GM19468 (cell line): Measurements from ENCODE around the gene HMCN2.

Experiments
- ATAC-seq: cut with Tn5 transposase; IDR thresholded peaks from one replicate; pipeline ENCODE4 v1.9.1; 2021; ENCODE audit warnings: mild to moderate bottlenecking, moderate library complexity, moderate number of reproducible peaks; ENCODE audit not compliant: unreplicated experiment; ENCODE audit errors: extremely low read depth

HMCN2 gene, protein sequence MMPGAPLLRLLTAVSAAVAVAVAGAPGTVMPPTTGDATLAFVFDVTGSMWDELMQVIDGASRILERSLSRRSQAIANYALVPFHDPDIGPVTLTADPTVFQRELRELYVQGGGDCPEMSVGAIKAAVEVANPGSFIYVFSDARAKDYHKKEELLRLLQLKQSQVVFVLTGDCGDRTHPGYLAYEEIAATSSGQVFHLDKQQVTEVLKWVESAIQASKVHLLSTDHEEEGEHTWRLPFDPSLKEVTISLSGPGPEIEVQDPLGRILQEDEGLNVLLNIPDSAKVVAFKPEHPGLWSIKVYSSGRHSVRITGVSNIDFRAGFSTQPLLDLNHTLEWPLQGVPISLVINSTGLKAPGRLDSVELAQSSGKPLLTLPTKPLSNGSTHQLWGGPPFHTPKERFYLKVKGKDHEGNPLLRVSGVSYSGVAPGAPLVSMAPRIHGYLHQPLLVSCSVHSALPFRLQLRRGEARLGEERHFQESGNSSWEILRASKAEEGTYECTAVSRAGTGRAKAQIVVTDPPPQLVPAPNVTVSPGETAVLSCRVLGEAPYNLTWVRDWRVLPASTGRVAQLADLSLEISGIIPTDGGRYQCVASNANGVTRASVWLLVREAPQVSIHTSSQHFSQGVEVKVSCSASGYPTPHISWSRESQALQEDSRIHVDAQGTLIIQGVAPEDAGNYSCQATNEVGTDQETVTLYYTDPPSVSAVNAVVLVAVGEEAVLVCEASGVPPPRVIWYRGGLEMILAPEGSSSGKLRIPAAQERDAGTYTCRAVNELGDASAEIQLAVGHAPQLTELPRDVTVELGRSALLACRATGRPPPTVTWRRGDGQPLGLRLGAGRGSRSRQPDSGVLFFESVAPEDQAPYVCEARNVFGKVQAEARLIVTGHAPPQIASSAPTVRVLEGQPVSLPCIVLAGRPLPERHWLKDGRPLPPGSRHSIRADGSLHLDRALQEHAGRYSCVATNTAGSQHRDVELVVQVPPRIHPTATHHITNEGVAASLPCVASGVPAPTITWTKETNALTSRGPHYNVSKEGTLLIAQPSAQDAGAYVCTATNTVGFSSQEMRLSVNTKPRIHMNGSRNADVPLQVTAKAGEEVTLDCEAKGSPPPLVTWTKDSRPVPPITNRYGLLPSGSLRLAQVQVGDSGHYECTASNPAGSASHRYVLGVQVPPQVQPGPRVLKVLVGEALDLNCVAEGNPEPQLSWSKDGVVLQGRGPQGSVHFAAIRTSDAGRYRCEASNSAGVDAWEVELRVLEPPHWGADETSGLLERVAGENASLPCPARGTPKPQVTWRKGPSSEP (N-terminal part only)

DNA sequence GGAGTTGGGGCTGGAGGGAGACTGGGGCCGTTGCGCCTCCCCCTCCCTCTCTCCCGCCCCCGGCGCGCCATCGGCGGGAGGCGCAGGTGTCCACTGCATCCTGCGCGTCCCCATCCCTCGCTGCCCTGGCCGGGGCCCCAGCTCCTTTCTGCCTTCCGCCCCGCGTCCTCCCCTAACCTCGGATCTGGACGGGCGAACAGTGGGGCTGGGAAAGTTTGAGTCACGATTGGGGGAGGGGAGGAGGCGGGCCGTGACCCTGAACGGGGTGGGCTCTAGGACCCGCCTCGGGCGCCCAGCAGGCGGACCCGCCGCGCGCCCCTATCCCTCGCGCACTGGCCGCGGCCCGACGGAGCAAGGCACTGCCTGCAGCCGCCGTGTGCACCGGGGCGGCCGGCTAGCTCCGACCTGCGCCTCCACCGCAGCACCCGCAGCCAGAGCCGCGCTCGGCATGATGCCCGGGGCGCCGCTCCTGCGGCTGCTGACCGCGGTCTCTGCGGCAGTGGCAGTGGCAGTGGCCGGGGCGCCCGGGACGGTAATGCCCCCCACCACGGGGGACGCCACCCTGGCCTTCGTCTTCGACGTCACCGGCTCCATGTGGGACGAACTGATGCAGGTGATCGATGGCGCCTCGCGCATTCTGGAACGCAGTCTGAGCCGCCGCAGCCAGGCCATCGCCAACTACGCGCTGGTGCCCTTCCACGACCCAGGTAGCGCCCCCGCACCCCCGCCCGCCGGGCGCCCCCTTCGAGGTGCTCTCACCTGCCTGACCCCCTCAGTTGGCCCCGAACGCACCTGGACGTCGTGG is at the start of gene HMCN2:
TSS of gene HMCN2 (plus strand) at position 330 of the 805 bp plus-strand sequence. CDS start at position 449, 119 bp downstream.
- ATAC-seq, result no peak

- no peak for ATAC-seq
Measured at GRCh38 chr9:130217838-130218237, 47.7 kb upstream of the HMCN2 start.

- no peak for ATAC-seq
Measured at GRCh38 chr9:130219661-130220096, 45.9 kb upstream of the HMCN2 start.

- no peak for ATAC-seq
Measured at GRCh38 chr9:130220352-130220751, 45.2 kb upstream of the HMCN2 start.

DNA sequence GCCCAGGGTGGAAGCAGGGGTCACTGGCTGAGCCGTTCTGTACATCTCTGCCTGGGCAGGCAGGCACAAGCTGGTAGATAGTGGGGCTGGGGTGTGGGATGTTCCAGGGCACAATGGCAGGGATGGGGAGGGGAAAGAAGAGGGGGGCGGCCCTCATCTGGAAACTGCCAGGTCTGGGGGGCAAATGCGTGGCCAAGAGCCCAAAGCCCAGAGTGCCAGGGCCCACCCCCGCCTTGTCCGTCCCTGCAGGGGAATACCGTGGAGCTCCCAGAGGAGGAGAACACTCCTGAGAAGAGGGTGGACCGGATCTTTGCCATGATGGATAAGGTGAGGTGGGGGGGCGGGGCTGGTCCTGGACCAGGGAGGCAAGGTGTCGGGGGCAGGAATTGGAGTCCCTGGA is 42.7 kb upstream of the HMCN2 start:
- no peak for ATAC-seq

GRCh38 chr9:130225071-130225470 is 40.5 kb upstream of the HMCN2 start:
- ATAC-seq, result no peak

GRCh38 chr9:130225586-130225985 is 40.0 kb upstream of the HMCN2 start:
- ATAC-seq, result no peak

GRCh38 chr9:130226112-130226511 is 39.4 kb upstream of the HMCN2 start:
- ATAC-seq, result no peak

GRCh38 chr9:130227833-130228232 is 37.7 kb upstream of the HMCN2 start:
- ATAC-seq, result no peak

DNA sequence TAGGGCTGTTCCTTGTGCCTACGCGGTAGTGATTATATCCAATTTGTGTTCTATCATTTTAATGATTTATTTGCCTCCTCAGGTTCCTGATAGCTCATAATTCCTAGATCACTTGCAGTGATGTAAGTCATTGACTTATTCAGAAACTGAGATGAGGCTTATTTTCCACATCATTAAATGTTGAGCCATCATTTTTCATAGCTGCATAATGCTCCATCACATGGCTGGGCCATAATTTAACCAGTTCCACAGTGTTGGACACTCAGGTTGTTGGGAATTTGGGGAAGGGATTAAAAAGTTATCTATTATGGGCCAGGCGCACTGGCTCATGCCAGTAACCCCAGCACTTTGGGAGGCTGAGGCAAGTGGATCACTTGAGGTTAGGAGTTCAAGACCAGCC is 35.8 kb upstream of the HMCN2 start:
- ATAC-seq, result no peak

GRCh38 chr9:130230631-130231030 is 34.9 kb upstream of the HMCN2 start:
- no peak for ATAC-seq

DNA sequence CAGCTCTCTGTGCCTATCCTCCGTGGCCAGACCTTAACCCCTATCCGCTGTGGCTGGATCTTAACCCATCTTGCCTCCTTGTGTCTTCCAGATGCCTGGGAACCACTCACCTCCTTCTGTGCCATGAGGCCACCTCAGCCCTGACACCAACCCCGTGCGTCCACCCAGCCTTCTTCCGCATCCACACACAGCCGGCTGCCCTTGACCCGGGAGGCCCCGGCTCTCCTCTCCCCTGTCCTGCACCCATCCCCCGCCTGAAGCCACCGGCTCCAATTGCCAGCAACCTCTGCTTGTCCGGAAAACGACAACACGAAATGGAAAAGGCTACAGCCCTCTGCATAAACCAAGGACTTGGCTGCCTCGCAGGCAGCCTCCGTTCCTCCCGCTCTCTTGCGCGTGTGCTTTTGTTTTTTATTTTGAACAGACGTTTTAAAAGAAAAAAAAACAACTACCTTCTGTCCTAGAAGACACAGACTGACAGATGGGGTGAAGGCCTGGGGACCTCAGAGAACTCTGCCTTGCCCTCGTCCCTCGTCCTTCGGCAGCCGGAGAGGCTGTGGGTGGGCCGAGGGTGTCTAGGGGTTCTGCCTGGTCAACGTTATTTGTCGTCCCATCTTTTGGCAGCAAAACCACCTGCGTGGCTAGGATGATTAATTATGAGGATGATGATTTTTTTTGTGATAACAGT is 32.5 kb upstream of the HMCN2 start:
- no peak for ATAC-seq

DNA sequence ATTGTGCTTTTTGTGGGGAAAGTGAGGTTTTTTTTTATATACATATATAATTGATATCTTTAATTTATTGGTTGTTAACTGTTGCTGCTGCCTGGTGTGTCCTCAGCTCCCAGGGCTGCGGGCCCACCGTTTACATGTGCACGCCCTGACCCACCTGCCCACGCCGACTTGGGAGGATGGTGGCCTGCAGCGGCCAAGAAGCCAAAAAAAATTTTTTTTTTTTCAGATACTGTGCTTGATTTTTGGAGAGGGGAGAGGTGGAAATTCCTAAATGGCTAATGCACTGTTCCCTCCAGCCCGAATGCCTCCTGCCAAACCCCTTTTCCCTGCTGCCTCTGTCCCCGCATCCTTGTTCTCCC is 32.0 kb upstream of the HMCN2 start:
- no peak for ATAC-seq

GRCh38 chr9:130234340-130235260 is 31.0 kb upstream of the HMCN2 start:
- no peak for ATAC-seq

DNA sequence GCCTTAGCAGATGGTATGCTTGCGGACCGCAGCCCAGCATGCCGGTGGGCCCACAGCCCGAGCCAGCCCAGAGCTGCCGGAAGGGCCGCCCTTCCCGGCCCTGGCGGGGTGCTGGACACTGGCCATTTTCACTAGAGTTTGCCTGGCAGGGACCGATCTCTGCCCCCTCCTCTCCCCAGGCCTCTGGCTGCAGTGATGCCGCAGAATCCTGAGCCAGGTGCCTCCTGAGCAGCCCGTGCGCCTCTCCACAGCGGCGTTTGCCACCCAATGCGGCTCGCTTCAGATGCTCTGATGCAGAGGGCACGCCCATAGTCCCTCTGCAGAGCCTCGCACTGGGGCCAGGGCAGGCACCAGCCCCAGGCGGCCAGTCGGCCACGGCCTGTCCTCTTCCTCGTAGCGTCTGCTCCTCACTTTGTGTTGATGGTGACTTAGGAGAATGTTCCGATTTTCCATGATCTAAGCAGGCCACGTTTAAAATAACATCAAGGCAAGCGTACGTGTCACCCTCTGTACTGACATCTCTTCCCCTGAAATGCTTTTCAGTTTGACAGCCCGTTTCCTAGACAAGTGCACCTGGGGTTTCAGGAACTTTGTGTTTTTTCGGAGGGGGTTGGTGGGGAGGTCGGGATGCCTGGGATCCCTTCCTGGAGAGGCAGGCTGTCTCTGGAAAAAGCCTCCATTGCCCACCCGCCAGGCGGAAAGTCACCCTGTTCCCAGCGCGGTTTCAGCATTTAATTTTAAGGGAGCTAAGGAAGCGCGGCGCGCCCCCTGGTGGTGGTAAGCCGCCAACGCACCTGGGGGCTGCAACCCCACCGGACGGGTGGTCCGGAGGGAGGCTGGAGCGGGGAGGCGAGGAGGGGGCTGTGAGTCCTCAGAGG is 29.8 kb upstream of the HMCN2 start:
- ATAC-seq, result no peak

DNA sequence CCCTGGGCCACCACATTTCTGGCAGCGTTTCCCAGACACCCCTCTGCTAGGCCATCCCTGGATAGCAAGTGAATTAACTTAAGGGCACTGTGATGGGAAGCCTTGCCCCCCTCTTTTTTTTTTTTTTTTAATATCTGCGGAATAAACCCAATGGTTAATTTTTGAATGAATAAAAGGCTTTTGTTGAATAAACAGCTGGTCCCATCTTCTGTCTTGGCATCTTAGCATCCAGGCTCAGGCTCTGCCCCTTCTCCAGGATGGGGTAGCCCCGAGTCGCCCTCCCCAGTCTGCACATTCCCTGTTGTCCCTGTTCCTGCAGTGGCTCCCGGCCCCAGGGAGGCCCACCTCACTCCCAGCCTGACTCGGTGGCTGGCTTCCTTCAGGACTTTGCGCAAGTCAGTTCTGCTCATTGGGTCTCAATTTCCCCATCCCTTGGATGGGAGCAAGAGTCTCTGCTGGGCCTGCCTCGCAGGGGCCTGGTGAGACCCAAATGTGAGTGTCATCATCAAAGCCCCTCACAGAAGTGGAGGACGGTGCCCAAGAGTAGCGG is 29.0 kb upstream of the HMCN2 start:
- no peak for ATAC-seq

- ATAC-seq, result no peak
Measured at GRCh38 chr9:130237076-130237475, 28.5 kb upstream of the HMCN2 start.
